PC-3 (cell line): Measurements from ENCODE around the gene ISCU. TPM values are rescaled to one million over a fixed set of nuclear protein-coding genes. Genes with fewer than 3 reads are reported as not detected.

Experiments used
- ATAC-seq: fragments of 200-7000 bp; cut with Tn5 transposase; 2 replicates; pipeline ENCODE4 v1.9.1; 2020; ENCODE audit warnings: mild to moderate bottlenecking, moderate library complexity
- BruUV-seq: library from RNA; stranded (reverse); fragments of 400-500 nt; replicated peaks from 2 replicates; lab custom pipeline; 2021; lab: Mats Ljungman, UMichigan
- CTCF ChIA-PET: fragments of 300-600 bp; sonication (Branson Sonifier 250); formaldehyde crosslinking; loops from one replicate; lab custom pipeline; 2022; ENCODE audit warnings: antibody characterized with exemption; lab: Charles Lee
- POLR2A ChIA-PET: fragments of 300-600 bp; sonication (Branson Sonifier 250); formaldehyde crosslinking; loops from one replicate; lab custom pipeline; 2022; ENCODE audit warnings: antibody characterized with exemption; ENCODE audit not compliant: unreplicated experiment; lab: Charles Lee
- DNase-seq: peaks from one replicate; pipeline ENCODE4 v3.0.0-alpha.2; 2015
- H2AFZ ChIP-seq: fragments of 300-600 bp; sonication (generic); 2 replicates; pipeline ENCODE4 v1.6.0; 2016; ENCODE audit warnings: antibody characterized with exemption, low read length
- H3F3A ChIP-seq: fragments of 300-600 bp; sonication (generic); one replicate; pipeline ENCODE4 v1.6.0; 2017; ENCODE audit warnings: antibody characterized with exemption, low read length, control low read depth, mild to moderate bottlenecking; ENCODE audit not compliant: unreplicated experiment
- H3K27ac ChIP-seq: fragments of 300-600 bp; sonication (generic); 2 replicates; pipeline ENCODE4 v1.5.1; 2016; ENCODE audit warnings: mild to moderate bottlenecking, low read length
- H3K27me3 ChIP-seq: fragments of 300-600 bp; sonication (generic); 2 replicates; pipeline ENCODE4 v1.6.1; 2016; ENCODE audit warnings: low read length, mixed read lengths
- H3K36me3 ChIP-seq: fragments of 300-600 bp; sonication (generic); 2 replicates; pipeline ENCODE4 v1.6.1; 2016; ENCODE audit warnings: low read depth, mixed run types, low read length, mixed read lengths
- H3K4me1 ChIP-seq: fragments of 300-600 bp; sonication (generic); 2 replicates; pipeline ENCODE4 v1.5.1; 2016; ENCODE audit warnings: low read length; ENCODE audit not compliant: insufficient read depth
- H3K4me2 ChIP-seq: fragments of 300-600 bp; sonication (generic); 2 replicates; pipeline ENCODE4 v1.6.0; 2016; ENCODE audit warnings: low read length
- H3K4me3 ChIP-seq: fragments of 300-600 bp; sonication (generic); 2 replicates; pipeline ENCODE4 v1.5.1; 2016; ENCODE audit warnings: mild to moderate bottlenecking, low read length, mixed read lengths
- H3K79me2 ChIP-seq: fragments of 300-600 bp; sonication (generic); 2 replicates; pipeline ENCODE4 v1.6.1; 2017; ENCODE audit warnings: low read length, mixed read lengths
- H3K9ac ChIP-seq: fragments of 300-600 bp; sonication (generic); 2 replicates; pipeline ENCODE4 v1.6.0; 2016; ENCODE audit warnings: mild to moderate bottlenecking, low read length
- H3K9me2 ChIP-seq: fragments of 300-600 bp; sonication (generic); replicated peaks from 2 replicates; pipeline ENCODE4 v1.6.1; 2016; ENCODE audit warnings: mixed run types, low read length, mixed read lengths
- H3K9me3 ChIP-seq: fragments of 300-600 bp; sonication (generic); 2 replicates; pipeline ENCODE4 v1.6.1; 2016; ENCODE audit warnings: low read length, mixed read lengths
- H4K20me1 ChIP-seq: fragments of 300-600 bp; sonication (generic); 2 replicates; pipeline ENCODE4 v1.6.1; 2016; ENCODE audit warnings: low read length, mixed read lengths
- CTCF ChIP-seq: fragments of 300-600 bp; sonication (generic); conservative IDR thresholded peaks from 2 replicates; pipeline ENCODE4 v1.5.1; 2017; ENCODE audit warnings: antibody characterized with exemption, low read depth, mild to moderate bottlenecking, low read length
- EZH2 ChIP-seq: fragments of 300-600 bp; sonication (generic); IDR thresholded peaks from one replicate; pipeline ENCODE4 v1.6.1; 2017; ENCODE audit warnings: antibody characterized with exemption, mild to moderate bottlenecking, low read length; ENCODE audit not compliant: unreplicated experiment
- EZH2phosphoT487 ChIP-seq: fragments of 300-600 bp; sonication (generic); IDR thresholded peaks from 2 replicates; pipeline ENCODE4 v1.6.1; 2018; ENCODE audit warnings: mild to moderate bottlenecking, antibody characterized with exemption, low read length, borderline replicate concordance
- intact Hi-C: fragments of 100-400 bp; cut with micrococcal nuclease; formaldehyde crosslinking; loops from 2 replicates; pipeline ENCODE4 v1.9.0; 2023
- total RNA-seq: library from RNA; depleted of rRNA; stranded (reverse); fragments of >200 nt; gene quantifications from 2 replicates; pipeline ENCODE4 v1.2.3, GENCODE V29; 2014

The ISCU gene
- total RNA-seq, 1 experiment from 2014 or later = 181 TPM

DNA sequence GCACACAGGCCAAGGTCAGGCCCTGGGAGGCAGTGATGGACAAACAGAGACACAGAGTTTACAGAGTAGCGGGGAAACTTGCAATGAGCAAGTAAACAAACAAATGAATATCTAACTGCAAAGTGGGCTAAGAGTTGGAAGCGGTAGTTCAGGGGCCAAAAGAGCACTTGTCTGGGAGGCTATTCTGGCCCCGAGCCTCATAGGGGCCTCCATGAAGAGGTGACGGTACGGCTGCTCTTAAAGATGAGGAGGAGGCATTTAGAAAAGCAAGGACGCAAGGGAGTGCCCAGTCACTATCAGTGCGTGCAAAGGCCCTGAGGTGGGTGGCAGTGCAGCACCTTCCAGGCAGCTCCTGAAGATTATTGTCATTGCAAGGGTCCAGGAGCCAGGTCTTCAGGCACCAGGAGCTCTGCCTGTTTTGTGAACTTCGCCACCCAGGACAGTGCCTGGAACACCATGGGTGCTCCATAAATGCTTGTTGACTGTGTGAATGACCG lies 39.9 kb downstream of the ISCU start:
- no TSS peak for BruUV-seq
- H3K27me3 ChIP-seq = no peaks in the 10 kb centered on the region

GRCh38 chr12:108602976-108603704 lies 40.7 kb downstream of the ISCU start:
- Histone ChIP-seq H3K9me3 (no peaks in the 10 kb centered on the region), H3K27me3 (no peaks in the 10 kb centered on the region), H2AFZ (no peak overlapping the region), H3K79me2 (no peaks in the 10 kb centered on the region), H3K27ac (no peak overlapping the region), H3F3A (no peaks in the 10 kb centered on the region), H3K4me3 (no peak overlapping the region), H3K36me3 (no peaks in the 10 kb centered on the region), H3K9me2 (no peaks in the 10 kb centered on the region), H3K4me1 (no peaks in the 10 kb centered on the region), H4K20me1 (no peaks in the 10 kb centered on the region), H3K9ac (no peak overlapping the region), H3K4me2 (no peak overlapping the region)
- intact Hi-C loops = no loop called here
- ChIA-PET POLR2A (no interaction called here), CTCF (no interaction called here)
- DNase-seq (no peak), ATAC-seq (no peak)
- no peak for TF ChIP-seq EZH2phosphoT487
- no peak for TF ChIP-seq CTCF
- no peak for TF ChIP-seq EZH2
- BruUV-seq = no TSS peak

More for the DNA sequence above, 39.9 kb downstream of the ISCU start:
- ChIA-PET POLR2A (no interaction called here), CTCF (no interaction called here)
- H3K9ac ChIP-seq = no peak overlapping the region
- H3K4me3 ChIP-seq = no peak overlapping the region
- H3K36me3 ChIP-seq = no peaks in the 10 kb centered on the region
- H3K4me2 ChIP-seq = no peak overlapping the region
- ATAC-seq = no peak
- H3F3A ChIP-seq = no peaks in the 10 kb centered on the region
- H3K9me3 ChIP-seq = no peaks in the 10 kb centered on the region
- intact Hi-C loops = no loop called here
- no peaks in the 10 kb centered on the region for H3K9me2 ChIP-seq
- H3K27ac ChIP-seq = no peak overlapping the region
- TF ChIP-seq CTCF (no peak), EZH2phosphoT487 (no peak), EZH2 (no peak)
- H2AFZ ChIP-seq = no peak overlapping the region
- H3K79me2 ChIP-seq = no peaks in the 10 kb centered on the region
- no peak for DNase-seq
- H4K20me1 ChIP-seq = no peaks in the 10 kb centered on the region
- H3K4me1 ChIP-seq = no peaks in the 10 kb centered on the region

- no peak overlapping the region for H3K9ac ChIP-seq
- no peaks in the 10 kb centered on the region for H3F3A ChIP-seq
- H3K4me1 ChIP-seq = no peaks in the 10 kb centered on the region
- CTCF ChIA-PET = interaction anchor here (0.7 kb wide), 1 partner anchor 14 kb away, joined by 5 read pairs; no protein-coding TSS in a partner anchor
- intact Hi-C loops = no loop called here
- no peaks in the 10 kb centered on the region for H3K79me2 ChIP-seq
- H4K20me1 ChIP-seq = no peaks in the 10 kb centered on the region
- POLR2A ChIA-PET = no interaction called here
- no peak overlapping the region for H2AFZ ChIP-seq
- TF ChIP-seq CTCF (no peak), EZH2phosphoT487 (no peak), EZH2 (no peak)
- no peak overlapping the region for H3K4me3 ChIP-seq
- H3K27me3 ChIP-seq = no peaks in the 10 kb centered on the region
- no peaks in the 10 kb centered on the region for H3K9me2 ChIP-seq
- no peaks in the 10 kb centered on the region for H3K36me3 ChIP-seq
- no TSS peak for BruUV-seq
- H3K9me3 ChIP-seq = no peaks in the 10 kb centered on the region
- DNase-seq (no peak), ATAC-seq (no peak)
- no peak overlapping the region for H3K27ac ChIP-seq
- no peak overlapping the region for H3K4me2 ChIP-seq
Measured at GRCh38 chr12:108603743-108604142, 41.3 kb downstream of the ISCU start.
